Activated CD8-positive, alpha-beta memory T cell treated with anti-CD3 and anti-CD28 coated beads for 1 hour (primary cell): ENCODE results near the gene DLG5.

Experiments used
- DNase-seq, 2 donors: peaks; one replicate each; pipeline ENCODE4 v3.0.0-alpha.2; 2020; ENCODE audit warnings: low read depth in 1 of 2; ENCODE audit errors: extremely low read depth in 1 of 2

DLG5 gene

GRCh38 chr10:77911535-77912123 lies 14.9 kb downstream of the DLG5 start:
- DNase-seq, result no peak

GRCh38 chr10:77910524-77911145 lies 15.9 kb downstream of the DLG5 start:
- no peak for DNase-seq

- no peak for DNase-seq
Measured at GRCh38 chr10:77909749-77910375, 16.7 kb downstream of the DLG5 start.

- DNase-seq, result no peak
Measured at GRCh38 chr10:77909021-77909748, 17.4 kb downstream of the DLG5 start.

GRCh38 chr10:77907900-77908717 lies 18.4 kb downstream of the DLG5 start:
- DNase-seq, result no peak

- DNase-seq, result no peak
Measured at GRCh38 chr10:77907462-77907861, 19.1 kb downstream of the DLG5 start.

- DNase-seq, result no peak
Measured at GRCh38 chr10:77906951-77907421, 19.6 kb downstream of the DLG5 start.

GRCh38 chr10:77905781-77906180 lies 20.8 kb downstream of the DLG5 start:
- DNase-seq, result no peak

GRCh38 chr10:77905086-77905748 lies 21.3 kb downstream of the DLG5 start:
- no peak for DNase-seq

- DNase-seq, result no peak
Measured at GRCh38 chr10:77904100-77904840, 22.3 kb downstream of the DLG5 start.

GRCh38 chr10:77902159-77902558 lies 24.4 kb downstream of the DLG5 start:
- DNase-seq, result no peak

- DNase-seq, result no peak
Measured at GRCh38 chr10:77901743-77902142, 24.8 kb downstream of the DLG5 start.

- no peak for DNase-seq
Measured at GRCh38 chr10:77899690-77900089, 26.9 kb downstream of the DLG5 start.

GRCh38 chr10:77899080-77899477 lies 27.5 kb downstream of the DLG5 start:
- DNase-seq, result no peak

GRCh38 chr10:77898323-77899079 lies 28.1 kb downstream of the DLG5 start:
- DNase-seq, result no peak

- no peak for DNase-seq
Measured at GRCh38 chr10:77896058-77896457, 30.5 kb downstream of the DLG5 start.

GRCh38 chr10:77894058-77894457 lies 32.5 kb downstream of the DLG5 start:
- DNase-seq, result no peak

GRCh38 chr10:77893386-77893785 lies 33.2 kb downstream of the DLG5 start:
- no peak for DNase-seq

- no peak for DNase-seq
Measured at GRCh38 chr10:77892761-77893160, 33.8 kb downstream of the DLG5 start.
